GM18861 (cell line): Measurements from ENCODE around the gene GAS7.

Experiments used
- ATAC-seq: cut with Tn5 transposase; IDR thresholded peaks from one replicate; pipeline ENCODE4 v1.9.1; 2021; ENCODE audit not compliant: unreplicated experiment

The GAS7 gene

GRCh38 chr17:10198509-10199249 lies at the start of gene GAS7:
Gene GAS7 (minus strand): TSS chr17:10198606.
- no peak for ATAC-seq

DNA sequence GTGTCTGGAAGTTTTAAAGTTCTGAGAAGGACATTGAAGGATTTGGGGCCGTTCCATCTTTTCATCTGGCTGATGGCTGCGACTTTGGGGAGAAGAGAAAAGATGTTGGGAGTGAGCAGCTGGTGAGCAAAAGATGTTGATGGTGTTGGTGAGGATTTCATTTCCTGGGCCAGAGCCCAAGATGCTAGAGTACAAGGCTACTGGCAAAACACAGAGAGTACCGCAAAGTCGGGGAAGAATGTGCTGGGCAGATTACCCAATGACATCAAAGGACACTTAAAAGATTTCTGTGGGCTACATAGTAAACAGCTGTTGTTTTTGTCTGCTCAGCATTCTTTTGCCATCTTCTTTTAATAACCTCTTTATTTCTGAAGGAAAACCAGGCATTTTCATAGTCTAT lies 49.4 kb upstream of the GAS7 start:
- no peak for ATAC-seq

DNA sequence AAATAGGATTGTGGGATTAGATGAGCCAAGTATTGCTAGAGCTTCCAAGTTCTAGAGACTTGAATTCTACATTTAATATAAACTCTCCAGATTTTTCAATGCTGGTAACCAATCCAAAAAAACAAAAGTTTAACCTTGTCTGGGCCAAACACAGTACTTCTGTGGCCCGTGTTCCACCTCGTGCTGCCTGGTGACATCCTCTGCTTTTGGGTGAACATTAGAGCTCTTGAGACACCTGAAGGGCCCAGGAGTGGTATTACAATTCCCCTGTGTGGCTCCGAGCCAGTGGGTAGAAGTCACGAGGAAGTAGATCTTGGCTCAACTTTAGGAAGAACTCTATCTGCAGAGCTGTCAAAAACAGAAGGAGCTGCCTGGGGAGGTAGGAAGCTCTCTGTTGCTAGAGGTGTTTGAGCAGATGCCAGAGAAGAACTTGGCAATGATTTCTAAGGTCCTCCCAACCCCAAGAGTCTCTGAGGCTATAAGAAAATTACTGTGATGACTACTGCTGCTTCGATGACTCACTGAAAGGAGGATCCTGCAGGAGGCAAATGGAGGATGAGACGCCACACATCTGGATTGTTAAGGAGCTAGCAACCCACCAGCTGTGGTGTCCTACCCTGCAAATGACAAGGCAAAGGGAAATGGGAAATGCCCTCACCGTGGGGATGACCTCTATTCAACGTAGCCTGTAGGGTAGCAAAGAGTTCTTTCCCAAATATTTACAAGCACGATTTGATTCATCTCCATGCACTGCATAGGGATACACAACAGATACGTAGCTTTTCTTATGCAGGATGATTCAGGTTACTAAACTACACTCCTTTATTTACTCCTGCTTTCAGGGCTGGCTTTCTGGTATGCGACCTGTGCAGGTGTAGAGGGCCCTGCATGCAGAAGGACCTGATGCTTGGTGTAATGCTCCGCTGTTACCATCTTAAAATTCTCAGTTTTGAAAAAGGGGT lies 45.8 kb upstream of the GAS7 start:
- ATAC-seq: no peak

DNA sequence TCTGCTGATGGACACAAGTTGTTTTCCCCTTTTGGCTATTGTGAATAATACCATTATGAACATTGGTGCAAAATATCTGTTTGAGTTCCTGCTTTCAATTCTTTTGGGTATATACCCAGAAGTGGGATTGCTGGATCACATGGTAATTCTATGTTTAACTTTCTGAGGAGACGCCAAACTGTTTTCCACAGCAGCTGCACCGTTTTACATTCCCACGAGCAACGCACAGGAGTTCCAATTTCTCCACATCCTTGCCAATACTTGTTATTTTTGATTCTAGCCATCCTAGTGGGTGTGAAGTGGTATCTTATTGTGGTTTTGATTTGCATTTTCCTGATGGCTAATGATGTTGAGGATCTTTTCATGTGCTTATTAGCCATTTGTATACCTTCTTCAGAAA lies 43.4 kb upstream of the GAS7 start:
- no peak for ATAC-seq

- ATAC-seq: no peak
Observed at GRCh38 chr17:10238661-10239060, 40.3 kb upstream of the GAS7 start.

DNA sequence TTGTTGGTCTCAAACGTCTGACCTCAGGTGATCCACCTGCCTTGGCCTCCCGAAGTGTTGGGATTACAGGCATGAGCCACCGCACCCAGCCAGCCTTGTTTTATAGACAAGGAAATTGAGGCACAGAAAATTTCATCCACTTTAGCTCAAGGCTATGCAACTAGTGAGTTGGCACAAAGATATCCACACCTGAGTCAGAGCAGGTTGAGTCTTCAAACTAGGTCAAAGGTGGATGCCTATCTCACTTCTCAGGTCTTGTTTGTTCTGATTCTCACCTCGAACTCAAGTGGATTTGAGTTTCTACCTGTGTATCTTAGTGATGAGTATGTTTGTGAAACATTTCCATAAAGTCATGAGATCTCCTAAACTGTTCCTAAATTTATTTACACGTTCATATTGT lies 35.6 kb upstream of the GAS7 start:
- ATAC-seq: no peak

DNA sequence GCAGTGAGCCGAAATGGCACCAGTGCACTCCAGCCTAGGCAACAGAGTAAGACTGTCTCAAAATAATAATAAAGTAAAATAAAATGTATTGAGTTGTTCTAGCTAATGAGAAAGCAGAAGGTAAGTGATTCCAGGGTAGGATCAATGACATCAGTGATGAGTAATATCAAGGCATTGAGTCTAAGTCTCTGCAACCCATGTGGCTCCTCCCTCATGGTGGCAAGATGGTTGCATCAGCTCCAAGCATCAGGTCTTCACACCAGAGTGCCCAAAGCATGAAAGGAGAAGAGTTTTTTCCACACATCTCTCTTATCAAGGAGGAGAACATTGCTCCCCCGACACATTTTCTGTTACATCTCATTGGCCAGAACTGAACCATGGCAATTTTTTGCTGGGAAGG lies 34.8 kb upstream of the GAS7 start:
- ATAC-seq: no peak

- ATAC-seq: no peak
Observed at GRCh38 chr17:10229181-10229580, 30.8 kb upstream of the GAS7 start.

DNA sequence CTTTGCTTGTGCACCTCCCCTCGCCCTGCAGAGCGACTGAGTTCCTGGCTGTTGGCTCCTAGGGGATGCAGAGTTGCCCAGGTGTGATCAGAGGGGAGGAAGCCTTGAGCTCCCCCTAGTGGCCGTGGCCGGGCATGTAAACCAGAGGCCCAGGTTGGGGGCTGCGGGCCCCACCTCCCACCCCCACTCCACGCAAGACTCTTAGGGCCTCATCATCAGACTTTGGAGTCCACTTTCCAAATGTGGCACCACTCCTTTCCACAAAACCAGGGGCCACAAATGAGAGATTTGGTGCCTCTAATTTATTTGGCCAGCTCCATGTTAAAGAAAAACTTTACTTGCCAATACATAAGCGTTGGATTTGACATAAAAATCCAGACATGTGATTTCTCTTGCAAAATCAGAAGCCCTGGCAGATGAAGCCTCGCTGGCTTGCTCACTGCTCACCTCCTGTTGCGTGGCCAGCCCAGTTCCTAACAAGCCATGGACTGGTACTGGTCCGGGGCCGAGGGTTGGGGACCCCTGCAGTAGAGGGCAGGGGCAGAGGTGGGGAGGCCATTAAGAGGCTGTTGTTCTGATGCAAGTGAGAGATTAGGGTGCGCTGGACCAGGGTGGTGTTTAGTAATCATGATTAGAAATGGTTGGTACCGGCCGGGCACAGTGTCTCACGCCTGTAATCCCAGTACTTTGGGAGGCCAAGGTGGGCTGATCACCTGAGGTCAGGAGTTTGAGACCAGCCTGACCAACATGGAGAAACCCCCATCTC lies 28.7 kb upstream of the GAS7 start:
- ATAC-seq: no peak

DNA sequence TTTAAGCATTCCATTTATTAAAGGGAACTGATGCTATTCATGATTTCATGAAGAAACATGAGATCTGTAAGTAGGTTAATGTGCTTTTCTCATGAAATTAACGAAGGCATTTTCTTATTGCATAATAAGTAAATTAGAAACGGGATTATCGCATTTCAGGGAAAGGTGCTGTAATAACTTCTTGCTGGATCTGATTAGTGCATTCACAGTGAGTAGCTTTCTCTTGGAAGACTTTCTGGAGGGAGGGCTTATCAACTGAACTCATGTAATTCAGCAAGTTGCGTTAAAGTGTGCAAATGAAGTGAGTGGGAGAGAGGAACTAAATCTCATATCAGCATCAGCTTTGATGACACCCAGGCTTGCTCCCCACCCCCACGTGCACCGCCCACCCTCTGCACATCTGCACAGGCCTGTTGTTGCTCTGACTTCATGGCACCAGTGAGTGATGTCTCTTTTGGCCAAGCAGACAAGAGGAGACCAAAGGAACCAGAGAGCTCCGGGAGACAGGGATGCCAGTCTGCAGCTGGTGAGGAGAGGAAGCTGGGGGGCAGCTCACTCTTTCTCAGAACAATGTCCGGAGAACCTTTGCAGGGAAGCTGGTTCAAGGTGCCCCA lies 26.3 kb upstream of the GAS7 start:
- ATAC-seq: no peak

DNA sequence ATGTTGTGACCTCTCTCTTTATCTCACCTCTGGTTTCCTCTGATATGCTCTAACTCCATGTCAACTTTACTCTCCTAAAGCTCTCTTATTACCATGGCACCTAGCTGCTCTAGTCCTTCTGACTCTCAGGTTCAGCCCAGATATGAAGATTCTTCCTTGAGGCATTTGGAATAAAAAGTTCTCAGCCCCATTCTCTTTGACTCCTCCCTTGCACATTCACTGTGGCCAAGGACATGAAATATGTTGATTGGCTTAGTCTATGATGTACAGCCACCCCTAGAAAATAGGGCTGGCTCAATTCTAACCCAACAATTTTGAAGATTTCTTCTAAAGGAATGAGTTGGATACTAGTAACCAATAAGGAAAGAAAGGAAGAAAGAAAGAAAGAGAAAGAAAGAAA lies 20.8 kb upstream of the GAS7 start:
- ATAC-seq: no peak

DNA sequence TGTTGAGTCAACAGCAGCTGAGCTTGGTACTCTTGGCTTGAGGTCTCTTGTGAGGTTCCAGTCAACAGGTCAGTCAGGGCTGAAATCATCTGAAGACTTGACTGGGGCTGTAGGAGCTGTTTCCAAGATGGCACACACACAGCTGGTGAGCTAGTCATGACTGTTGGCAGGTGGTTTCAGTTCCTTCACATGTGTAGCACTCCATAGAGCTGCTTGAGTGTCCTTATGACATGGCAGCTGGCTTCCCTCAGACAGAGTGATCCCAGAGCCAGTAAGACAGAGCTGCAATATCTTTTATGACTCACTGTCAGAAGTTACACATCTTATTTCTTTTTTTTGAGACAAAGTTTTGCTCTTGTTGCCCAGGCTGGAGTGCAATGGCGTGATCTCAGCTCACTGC lies 19.5 kb upstream of the GAS7 start:
- ATAC-seq: no peak

- no peak for ATAC-seq
Observed at GRCh38 chr17:10216213-10216938, 18.0 kb upstream of the GAS7 start.

DNA sequence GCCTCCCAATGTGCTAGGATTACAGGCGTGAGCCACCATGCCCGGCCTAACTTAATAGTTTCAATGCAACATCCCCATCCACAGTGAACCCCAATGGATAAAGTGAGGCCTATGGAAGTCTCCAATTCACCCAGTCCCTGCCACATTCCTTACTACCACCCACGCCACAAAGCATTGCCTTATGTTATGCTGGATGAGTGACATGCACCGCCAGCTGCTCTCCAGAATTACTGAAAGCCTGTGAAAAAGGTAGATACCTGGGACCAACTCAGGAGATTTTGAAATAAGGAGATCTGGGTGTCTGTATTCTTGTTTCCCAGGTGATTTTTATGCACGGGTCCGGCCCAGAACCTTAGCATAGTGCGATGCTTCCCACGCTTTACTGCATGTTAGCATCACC lies 16.9 kb upstream of the GAS7 start:
- ATAC-seq: no peak

GRCh38 chr17:10211666-10212065 lies 13.3 kb upstream of the GAS7 start:
- no peak for ATAC-seq

DNA sequence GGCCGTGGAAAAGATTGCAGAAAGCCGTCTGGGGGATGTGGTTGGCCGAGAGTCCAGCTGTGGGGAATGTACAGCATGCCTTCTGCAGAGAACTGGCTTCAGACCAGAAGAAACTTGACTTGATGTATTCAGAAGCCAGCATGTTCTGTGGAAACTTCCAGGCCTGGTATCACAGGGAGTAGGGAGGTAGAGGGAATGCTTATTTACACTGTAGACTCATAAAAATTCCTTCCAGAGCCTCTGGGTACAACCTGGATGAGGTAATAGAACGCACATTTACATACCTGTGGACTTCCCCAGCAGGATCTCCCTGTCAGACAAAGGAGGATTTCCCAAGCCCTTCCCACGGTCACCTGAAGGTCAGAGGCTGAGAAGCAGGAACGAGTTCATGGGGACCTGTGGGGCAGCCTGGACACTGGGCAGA lies 11.8 kb upstream of the GAS7 start:
- no peak for ATAC-seq

DNA sequence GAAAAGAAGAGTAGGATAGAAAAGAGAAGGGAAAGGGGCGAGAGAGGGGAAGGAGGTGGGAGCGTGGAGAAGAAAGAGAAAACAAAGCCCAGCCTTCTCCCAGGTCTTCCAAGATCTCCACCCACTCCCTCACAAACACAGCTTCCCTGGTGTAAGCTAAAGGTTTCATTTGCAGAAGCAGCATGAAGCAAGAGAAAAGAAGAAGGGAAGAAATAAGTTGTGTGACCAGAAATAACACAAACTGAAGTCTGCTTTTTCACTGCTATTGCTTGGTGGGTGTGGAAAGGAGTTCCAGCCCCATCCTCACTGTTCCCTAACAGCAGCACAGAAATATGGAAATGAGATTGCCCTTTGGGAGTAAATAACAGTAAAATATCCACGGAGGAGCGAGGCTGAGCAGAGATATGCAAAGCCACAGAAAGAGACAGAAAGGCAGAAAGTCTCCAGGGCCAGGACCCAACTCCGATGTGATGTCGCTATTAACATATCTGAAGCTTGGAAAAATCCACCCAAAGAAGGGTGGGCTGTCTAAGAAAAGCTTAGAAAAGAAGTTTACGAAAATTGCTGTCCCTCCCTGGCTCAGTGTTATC lies 10.3 kb upstream of the GAS7 start:
- no peak for ATAC-seq

- ATAC-seq: no peak
Observed at GRCh38 chr17:10207153-10207552, 8.7 kb upstream of the GAS7 start.

DNA sequence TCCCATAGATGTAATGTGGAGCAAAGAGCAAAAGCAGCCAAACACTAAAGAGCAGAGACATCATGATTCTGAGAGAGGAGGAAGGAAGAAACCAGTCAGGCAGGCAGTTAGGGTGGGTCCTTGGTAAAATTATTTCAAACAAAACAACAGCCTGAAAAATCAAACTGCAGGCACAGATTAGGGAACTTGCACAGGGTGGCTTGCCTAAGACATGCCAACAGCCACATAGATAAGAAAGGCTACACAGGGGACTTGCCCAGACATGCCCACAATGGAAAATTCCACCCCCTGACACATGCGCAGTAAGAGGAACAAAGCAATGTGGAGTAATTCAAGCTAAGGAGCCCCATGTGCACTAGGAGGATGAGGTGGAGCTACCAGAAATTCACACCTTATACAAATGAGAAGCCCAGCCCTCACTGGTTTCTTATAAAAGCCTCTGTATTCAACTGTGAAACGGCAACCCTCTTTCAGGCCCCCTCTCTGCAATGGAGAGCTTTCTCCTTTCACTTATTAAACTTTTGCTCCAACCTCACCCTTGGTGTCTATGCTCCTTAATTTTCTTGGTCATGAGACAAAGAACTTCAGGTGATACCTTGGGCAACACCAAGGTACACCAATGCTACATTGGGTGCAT lies 7.3 kb upstream of the GAS7 start:
- no peak for ATAC-seq

DNA sequence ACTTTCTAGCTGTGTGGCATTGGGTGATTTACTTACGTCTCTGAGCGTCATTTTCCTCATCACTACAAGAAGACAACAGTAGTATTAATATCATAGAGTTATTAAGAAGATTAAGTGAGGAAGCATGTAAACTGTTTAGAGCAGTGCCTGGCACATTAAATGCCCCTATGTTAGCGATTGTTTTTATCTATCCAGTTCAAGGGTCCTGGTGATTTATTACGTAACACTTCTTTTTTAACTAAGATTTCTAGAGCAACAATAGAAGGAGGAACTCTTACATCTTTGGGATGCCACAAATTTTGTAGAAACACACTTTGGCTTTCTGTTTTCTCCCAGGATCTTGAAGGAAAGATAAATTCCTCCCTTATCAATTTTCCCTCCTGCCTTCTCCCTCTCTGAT lies 3.3 kb upstream of the GAS7 start:
- no peak for ATAC-seq
